ENCODE measurements around the gene SEPHS2.

- TF ChIP-seq, protein P1, sequence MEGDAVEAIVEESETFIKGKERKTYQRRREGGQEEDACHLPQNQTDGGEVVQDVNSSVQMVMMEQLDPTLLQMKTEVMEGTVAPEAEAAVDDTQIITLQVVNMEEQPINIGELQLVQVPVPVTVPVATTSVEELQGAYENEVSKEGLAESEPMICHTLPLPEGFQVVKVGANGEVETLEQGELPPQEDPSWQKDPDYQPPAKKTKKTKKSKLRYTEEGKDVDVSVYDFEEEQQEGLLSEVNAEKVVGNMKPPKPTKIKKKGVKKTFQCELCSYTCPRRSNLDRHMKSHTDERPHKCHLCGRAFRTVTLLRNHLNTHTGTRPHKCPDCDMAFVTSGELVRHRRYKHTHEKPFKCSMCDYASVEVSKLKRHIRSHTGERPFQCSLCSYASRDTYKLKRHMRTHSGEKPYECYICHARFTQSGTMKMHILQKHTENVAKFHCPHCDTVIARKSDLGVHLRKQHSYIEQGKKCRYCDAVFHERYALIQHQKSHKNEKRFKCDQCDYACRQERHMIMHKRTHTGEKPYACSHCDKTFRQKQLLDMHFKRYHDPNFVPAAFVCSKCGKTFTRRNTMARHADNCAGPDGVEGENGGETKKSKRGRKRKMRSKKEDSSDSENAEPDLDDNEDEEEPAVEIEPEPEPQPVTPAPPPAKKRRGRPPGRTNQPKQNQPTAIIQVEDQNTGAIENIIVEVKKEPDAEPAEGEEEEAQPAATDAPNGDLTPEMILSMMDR (IDR thresholded peaks at IDR 0.05), result no peak
- TF ChIP-seq EZH2 (IDR thresholded peaks at IDR 0.05), result no peak
Measured at GRCh38 chr16:30456302-30456701, 10.6 kb upstream of the SEPHS2 start.
